SK-N-SH treated with all-trans-retinoic acid at 6 μM for 48 hours (cell line): ENCODE data around the gene CLDN16.

Experiments used
- BACH2 ChIP-seq: fragments of 250-450 bp; sonication (Bioruptor Pico); IDR thresholded peaks from 2 replicates; pipeline ENCODE4 v1.9.0; 2021; ENCODE audit warnings: mild to moderate bottlenecking, borderline replicate concordance
- CSDC2 ChIP-seq: fragments of 250-450 bp; sonication (Bioruptor Pico); IDR thresholded peaks from 2 replicates; pipeline ENCODE4 v1.5.0; 2020; ENCODE audit warnings: mild to moderate bottlenecking, moderate library complexity
- GLIS3 ChIP-seq: fragments of 250-450 bp; sonication (Bioruptor Pico); IDR thresholded peaks from 2 replicates; pipeline ENCODE4 v1.5.0; 2020; ENCODE audit warnings: mild to moderate bottlenecking, moderate library complexity
- PPARA ChIP-seq: fragments of 250-450 bp; sonication (Bioruptor Pico); IDR thresholded peaks from 2 replicates; pipeline ENCODE4 v1.5.0; 2020; ENCODE audit warnings: mild to moderate bottlenecking, borderline replicate concordance
- RARB ChIP-seq: fragments of 250-450 bp; sonication (Bioruptor Pico); IDR thresholded peaks from 2 replicates; pipeline ENCODE4 v1.8.0; 2021; ENCODE audit warnings: mild to moderate bottlenecking, moderate library complexity
- TOX ChIP-seq: fragments of 250-450 bp; sonication (Bioruptor Pico); IDR thresholded peaks from 2 replicates; pipeline ENCODE4 v1.8.0; 2021; ENCODE audit warnings: mild to moderate bottlenecking, moderate library complexity, borderline replicate concordance
- ZC3H10 ChIP-seq: fragments of 250-450 bp; sonication (Bioruptor Pico); IDR thresholded peaks from 2 replicates; pipeline ENCODE4 v1.5.1; 2021; ENCODE audit warnings: mild to moderate bottlenecking, moderate library complexity
- ZFP3 ChIP-seq: fragments of 250-450 bp; sonication (Bioruptor Pico); IDR thresholded peaks from 2 replicates; pipeline ENCODE4 v1.5.0; 2020; ENCODE audit warnings: mild to moderate bottlenecking, moderate library complexity
- TF ChIP-seq, protein P1 (sequence below): fragments of 250-450 bp; sonication (Bioruptor Pico); IDR thresholded peaks from 2 replicates; pipeline ENCODE4 v1.8.0; 2020; ENCODE audit warnings: mild to moderate bottlenecking, moderate library complexity, borderline replicate concordance
- TF ChIP-seq, protein P2 (sequence below): fragments of 250-450 bp; sonication (Bioruptor Pico); IDR thresholded peaks from 2 replicates; pipeline ENCODE4 v1.5.1; 2020; ENCODE audit warnings: low read depth, mild to moderate bottlenecking, moderate library complexity
- TF ChIP-seq, protein P3 (sequence below): fragments of 250-450 bp; sonication (Bioruptor Pico); IDR thresholded peaks from 2 replicates; pipeline ENCODE4 v1.8.0; 2021; ENCODE audit warnings: low read depth, mild to moderate bottlenecking, moderate library complexity, borderline replicate concordance

GRCh38 chr3:190404715-190405114 is 16.8 kb downstream of the CLDN16 start:
- TF ChIP-seq RARB, result no peak
- TF ChIP-seq PPARA (CRISPR knock-in tag), result no peak
- TF ChIP-seq ZFP3, result no peak
- no peak for TF ChIP-seq CSDC2 (CRISPR knock-in tag)
- TF ChIP-seq GLIS3 (CRISPR knock-in tag), result no peak
- TF ChIP-seq TOX, result no peak
- no peak for TF ChIP-seq BACH2 (CRISPR knock-in tag)
- TF ChIP-seq, protein P1, sequence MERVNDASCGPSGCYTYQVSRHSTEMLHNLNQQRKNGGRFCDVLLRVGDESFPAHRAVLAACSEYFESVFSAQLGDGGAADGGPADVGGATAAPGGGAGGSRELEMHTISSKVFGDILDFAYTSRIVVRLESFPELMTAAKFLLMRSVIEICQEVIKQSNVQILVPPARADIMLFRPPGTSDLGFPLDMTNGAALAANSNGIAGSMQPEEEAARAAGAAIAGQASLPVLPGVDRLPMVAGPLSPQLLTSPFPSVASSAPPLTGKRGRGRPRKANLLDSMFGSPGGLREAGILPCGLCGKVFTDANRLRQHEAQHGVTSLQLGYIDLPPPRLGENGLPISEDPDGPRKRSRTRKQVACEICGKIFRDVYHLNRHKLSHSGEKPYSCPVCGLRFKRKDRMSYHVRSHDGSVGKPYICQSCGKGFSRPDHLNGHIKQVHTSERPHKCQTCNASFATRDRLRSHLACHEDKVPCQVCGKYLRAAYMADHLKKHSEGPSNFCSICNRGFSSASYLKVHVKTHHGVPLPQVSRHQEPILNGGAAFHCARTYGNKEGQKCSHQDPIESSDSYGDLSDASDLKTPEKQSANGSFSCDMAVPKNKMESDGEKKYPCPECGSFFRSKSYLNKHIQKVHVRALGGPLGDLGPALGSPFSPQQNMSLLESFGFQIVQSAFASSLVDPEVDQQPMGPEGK (CRISPR knock-in tag), result no peak
- TF ChIP-seq, protein P2, sequence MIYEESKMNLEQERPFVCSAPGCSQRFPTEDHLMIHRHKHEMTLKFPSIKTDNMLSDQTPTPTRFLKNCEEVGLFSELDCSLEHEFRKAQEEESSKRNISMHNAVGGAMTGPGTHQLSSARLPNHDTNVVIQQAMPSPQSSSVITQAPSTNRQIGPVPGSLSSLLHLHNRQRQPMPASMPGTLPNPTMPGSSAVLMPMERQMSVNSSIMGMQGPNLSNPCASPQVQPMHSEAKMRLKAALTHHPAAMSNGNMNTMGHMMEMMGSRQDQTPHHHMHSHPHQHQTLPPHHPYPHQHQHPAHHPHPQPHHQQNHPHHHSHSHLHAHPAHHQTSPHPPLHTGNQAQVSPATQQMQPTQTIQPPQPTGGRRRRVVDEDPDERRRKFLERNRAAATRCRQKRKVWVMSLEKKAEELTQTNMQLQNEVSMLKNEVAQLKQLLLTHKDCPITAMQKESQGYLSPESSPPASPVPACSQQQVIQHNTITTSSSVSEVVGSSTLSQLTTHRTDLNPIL (CRISPR knock-in tag), result no peak
- TF ChIP-seq, protein P3, sequence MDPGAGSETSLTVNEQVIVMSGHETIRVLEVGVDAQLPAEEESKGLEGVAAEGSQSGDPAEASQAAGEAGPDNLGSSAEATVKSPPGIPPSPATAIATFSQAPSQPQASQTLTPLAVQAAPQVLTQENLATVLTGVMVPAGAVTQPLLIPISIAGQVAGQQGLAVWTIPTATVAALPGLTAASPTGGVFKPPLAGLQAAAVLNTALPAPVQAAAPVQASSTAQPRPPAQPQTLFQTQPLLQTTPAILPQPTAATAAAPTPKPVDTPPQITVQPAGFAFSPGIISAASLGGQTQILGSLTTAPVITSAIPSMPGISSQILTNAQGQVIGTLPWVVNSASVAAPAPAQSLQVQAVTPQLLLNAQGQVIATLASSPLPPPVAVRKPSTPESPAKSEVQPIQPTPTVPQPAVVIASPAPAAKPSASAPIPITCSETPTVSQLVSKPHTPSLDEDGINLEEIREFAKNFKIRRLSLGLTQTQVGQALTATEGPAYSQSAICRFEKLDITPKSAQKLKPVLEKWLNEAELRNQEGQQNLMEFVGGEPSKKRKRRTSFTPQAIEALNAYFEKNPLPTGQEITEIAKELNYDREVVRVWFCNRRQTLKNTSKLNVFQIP (CRISPR knock-in tag), result no peak
- no peak for TF ChIP-seq ZC3H10 (CRISPR knock-in tag)
